ENCODE measurements around the gene VPS26B.
"Not testable (repeated sequence)": the region's sequence is repeated elsewhere in the genome, so short reads cannot be mapped to it uniquely, and the experiment has no call there.

Gene VPS26B

DNA sequence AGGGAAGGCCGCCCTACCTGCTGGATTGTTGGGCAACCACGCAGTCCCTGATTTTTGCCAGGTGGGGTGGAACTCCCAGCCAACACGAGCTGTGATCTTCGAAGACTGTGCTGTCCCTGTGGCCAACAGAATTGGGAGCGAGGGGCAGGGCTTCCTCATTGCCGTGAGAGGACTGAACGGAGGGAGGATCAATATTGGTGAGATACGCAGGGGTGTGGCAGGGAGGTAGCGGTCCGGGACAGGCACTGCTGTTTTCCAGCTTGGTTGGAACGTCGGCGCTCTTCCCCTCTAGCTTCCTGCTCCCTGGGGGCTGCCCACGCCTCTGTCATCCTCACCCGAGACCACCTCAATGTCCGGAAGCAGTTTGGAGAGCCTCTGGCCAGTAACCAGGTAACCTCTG is 36.5 kb downstream of the VPS26B start:
- no peak for DNase-seq

DNA sequence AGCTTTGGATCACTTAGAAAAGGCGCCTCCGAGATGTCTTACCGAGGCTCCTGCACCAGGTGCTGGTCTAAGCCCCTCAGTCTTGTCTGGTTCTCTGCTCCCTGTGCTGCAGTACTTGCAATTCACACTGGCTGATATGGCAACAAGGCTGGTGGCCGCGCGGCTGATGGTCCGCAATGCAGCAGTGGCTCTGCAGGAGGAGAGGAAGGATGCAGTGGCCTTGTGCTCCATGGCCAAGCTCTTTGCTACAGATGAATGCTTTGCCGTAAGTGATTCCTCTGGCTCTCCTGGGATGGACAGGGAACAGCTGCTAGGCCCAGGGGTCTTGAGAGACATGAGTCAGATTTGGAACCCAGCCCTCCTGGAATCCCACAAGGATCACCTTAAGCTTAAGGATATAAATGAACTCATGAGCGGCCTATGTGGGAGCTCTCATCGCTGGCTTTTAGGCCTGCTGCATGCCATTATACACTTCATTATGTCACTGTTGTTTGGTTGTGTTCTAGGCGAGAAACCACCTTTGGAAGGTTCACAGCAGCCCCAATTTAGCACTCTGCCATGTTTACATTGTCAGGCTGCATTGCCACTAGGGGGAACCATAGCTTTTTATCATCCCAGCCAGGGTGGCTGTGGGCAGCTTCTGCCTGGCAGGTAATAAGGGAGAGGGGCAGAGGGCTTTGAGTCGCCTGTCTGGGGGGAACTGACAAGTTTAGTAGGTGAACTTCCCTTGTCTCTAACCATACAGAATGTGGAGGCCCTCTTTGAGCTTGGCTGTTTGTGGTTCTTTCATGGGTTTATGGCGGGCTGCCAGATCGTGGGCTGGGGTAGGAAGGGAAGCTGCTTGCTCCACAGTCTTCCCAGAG is 37.4 kb downstream of the VPS26B start:
- DNase-seq: peak; percentile 70

DNA sequence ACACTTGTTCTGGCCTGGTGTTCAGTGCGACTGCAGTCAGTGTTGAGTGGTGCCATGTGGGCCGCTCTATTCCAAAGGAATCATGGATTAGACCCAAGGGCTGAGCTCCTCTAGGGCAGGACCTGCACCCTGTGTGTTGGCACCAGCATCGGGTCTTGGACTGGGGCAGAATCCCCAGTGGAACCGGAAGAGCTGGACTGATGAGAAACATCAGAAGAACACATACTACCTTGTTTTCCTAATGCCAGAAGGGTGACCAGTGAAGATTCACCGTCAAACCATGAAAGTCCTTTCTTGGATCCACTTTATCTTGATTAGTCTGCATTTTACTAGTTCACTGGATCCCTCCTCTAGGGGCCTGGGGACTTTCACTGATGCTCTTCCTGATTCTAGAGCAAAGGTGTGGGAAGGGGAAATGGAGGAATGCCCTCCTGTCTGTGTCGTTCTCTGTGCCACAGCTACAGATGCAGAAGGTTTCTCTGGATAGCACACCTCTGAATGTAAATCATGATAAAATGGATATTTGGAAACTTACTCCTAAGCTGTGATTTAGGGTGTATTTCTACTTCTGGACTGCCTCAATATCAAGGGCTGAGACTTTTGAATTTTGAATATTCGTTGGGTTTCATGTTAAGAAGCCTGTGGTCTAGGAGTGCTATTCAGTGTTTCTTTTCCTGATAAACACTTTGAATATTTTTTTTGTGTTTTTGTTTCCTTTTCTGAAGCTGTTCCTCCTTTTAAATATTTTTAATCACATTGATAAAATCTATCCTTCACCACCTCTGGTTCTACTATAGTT is 40.7 kb downstream of the VPS26B start:
- DNase-seq: no peak

DNA sequence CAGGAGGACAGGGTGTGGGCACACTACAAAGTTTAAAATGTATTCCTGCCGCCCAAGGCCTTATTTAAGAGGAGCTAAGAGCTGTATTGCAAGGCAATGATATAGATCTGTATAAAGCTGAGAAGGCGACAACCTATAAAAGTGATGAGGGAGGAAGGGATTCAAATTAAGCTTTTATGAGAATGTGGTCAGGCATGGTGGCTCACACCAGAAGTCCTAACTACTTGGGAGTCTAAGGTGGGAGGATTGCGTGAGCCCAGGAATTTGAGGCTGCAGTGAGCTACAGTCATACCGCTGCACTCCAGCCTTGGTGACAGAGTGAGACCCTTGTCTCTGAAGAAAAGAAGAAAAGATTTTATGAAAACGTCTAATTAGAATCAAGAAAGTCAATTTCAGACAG is 42.0 kb downstream of the VPS26B start:
- no peak for DNase-seq

DNA sequence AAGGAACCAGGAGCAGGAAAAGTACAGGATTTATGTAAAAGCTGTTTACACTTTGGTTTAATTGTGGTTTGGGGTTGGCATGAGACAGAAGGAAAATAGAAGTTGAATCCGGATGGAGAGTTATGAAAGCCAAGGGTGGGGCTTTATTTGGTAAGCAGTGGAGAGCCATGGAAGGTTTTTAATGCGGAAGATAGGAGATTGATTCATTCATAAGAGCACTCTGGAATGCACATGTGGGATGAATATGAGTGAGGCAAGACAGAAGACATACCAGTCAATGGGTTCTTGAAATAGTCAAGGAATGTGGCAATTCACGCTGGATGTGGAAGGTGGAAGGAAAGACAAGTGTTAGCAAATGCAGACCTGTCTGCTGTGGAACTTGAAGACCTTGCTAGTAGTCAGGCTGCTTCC is 42.4 kb downstream of the VPS26B start:
- no peak for DNase-seq

DNA sequence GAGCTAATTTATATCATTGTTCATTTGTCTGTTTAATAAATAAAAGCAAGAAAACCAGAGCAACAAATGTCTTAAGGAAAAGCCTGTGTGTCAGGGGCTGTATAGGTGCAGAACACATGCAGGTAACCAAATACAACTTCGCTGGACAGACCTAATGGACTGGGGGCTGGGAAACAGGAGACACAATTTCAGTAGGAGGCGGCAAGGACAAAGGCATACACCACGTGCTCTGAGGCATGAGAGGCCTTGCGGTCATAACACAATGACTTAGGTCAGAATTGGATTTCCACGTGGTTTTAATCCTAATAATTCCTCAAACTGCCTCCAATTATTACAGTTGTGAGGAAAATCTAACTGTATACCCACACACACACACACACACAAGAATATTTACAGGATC is 43.0 kb downstream of the VPS26B start:
- no peak for DNase-seq

DNA sequence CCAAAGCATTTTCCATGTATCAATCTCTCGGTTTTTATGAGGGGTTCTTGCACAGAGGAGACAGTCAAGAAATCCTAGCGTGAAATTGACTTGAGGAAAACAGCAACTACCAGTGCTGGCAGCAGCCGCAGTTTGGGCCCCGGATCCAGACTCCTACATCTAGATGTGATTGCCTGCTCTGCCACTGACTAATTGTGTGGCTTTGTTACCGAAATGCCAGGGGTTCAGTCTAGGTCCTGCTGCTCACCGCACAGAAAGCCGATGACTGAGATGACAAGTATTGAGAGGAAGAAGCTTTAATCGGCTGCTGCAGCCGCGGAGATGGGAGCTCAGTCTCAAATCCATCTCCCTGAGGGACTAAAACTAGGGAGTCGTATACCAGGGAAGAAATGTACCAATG is 43.5 kb downstream of the VPS26B start:
- DNase-seq: no peak

DNA sequence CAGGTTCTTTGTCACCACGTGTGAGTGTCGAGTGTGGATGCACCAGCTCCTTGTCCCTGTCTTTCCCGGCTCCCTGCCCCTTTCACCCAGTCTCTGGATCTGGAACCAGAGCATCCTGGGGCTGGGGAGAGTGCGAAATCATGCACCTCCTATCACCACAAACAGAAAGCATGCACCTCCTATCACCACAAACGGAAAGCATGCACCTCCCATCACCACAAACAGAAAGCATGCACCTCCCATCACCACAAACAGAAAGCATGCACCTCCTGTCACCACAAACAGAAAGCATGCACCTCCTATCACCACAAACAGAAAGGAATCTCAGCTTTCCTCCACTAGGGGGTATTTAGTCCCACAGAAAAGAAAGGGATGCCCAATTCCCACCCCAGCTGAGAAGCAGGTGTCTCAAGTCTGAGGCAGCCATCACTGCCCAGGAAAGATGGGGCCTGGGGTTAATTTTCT is 45.8 kb downstream of the VPS26B start:
- peak; percentile 45 for DNase-seq

DNA sequence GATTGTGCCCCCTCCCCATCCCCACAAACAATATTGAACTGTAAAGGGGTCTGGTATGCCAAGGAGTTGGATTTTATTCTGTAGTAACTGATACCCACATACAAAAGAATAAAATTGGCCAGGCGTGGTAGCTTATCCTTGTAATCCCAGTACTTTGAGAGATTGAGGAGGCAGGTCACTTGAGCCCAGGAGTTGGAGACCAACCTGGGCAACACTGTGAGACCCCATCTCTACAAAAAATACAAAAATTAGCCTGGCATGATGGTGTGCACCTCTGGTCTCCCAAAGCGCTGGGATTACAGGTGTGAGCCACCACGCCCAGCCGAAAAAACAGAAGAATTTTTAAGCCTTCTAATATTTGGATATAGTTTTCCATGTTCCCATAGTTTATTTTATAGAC is 47.5 kb downstream of the VPS26B start:
- DNase-seq: no peak

DNA sequence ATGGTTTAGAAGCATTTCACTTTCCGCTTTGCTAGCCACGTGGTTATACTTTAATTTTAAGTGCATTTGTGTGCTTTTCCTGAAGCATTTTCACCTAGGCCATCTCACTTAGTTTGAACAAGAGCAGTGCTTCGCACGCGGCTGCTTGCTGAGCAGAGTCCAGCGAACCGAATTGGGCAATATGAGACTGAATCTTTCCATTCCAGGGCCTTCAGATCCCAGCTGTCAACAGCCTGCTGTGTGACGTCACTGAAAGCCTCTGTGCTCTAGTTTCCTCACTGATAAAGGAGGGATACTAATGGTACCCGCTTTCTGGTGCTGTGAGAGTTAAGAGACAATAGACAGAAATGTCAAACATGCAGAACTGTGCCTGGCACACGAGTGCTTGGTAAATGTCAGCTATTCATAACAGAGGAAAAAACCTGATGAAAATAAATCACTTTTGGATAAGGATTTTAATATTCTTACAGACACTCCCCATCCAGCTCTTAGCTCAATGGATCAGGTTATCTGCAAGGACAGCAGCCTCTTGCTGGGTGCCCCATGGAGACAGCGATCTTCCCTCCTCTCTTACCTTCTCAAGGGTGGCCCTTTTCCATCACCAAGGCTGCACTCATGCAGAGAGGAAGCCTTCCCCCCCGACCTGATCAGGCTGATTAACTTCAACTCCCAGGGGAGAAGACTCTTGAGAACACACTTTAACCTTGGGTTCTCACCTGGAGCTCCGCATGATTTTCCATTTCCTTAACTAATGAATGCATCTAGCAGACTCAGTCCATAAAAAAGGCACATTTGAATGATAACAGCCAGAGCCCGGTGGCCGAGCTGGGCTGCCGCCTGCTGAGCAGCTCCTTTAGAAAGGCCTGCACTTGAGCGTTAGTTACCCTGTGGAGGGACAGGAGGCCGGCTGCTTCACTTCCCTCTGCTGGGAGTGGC is 48.2 kb downstream of the VPS26B start:
- peak; percentile 40 for DNase-seq

DNA sequence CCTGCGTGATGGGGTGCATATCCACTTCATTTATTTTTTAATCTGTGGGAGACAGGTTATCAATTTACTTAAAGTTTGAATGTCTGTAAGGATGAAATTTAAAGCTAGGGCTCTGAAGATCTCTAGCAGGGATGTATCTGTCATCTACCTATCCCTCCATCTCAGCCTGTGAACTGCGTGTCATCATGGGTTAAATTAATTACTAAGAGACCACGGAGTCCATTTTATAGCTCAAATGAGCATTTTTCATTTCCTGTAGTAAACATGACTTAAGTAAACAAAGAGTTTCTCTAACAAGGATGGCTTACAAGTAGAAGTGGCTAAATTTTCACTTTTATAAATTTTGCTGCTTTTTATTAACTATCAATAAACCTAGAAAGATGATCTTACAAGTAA is 48.8 kb downstream of the VPS26B start:
- DNase-seq: no peak

DNA sequence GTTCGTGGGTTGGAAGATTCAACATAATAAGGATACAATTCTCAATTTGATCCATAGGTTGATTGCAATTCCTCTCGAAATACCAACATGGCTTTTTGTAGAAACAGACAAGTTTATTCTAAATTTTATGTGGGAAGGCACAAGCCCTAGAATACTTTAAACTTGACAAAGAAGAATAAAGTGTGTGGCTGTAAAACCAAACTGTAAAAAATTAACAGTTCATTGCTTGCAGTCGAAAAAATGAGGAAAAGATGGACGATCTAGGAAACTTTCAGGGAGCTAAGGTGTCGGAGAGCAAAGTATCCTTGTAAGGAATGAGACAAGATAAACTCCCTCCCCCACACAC is 50.7 kb downstream of the VPS26B start:
- no peak for DNase-seq

DNA sequence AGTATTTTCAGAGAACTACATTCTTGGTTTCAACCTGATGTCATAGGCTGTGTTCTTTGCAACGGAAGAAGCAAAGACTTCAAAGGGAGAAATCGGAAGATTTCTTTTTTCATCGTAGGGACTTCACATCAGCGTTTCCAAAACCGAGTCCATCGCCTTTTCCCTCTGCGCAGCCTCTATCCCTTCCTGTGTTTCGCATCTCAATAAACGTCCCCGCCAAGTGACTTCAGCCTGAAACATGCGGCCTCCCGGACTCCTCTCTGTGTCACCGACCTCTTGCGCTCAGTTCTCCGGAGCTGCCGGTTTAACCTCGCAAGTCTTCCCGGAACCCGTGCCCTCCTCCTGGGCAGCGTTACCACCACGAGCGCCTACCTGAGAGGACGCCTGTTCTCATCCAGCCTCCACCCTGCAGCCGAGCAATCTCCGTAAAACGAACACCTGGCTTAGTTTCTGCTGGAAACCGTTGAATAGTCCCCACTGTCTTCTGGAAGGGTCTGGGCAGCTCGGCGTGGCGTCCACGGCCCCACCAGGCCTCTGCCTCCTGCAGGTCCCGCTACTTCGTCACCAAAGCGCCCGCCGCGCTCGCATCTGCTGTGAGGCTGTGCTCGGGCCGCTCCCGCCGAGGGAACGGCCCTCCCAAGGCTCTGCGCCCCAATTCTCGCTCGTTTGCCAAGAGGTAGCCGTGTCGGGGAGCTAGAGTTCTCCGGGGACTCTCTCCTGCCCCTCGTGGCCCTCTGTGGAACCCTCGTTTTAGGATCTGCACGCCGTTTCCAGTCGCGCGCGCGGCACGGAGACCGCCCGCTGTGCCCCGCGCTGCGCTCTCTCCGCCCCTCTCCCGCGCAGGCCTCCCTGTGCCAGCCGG is 51.3 kb downstream of the VPS26B start, which contains the start of gene GLB1L3:
Gene GLB1L3, plus strand, starts transcription at position 846 of the 862 bp plus-strand sequence. CDS start 362 bp downstream, outside the sequence.
- peak; percentile 77 for DNase-seq

DNA sequence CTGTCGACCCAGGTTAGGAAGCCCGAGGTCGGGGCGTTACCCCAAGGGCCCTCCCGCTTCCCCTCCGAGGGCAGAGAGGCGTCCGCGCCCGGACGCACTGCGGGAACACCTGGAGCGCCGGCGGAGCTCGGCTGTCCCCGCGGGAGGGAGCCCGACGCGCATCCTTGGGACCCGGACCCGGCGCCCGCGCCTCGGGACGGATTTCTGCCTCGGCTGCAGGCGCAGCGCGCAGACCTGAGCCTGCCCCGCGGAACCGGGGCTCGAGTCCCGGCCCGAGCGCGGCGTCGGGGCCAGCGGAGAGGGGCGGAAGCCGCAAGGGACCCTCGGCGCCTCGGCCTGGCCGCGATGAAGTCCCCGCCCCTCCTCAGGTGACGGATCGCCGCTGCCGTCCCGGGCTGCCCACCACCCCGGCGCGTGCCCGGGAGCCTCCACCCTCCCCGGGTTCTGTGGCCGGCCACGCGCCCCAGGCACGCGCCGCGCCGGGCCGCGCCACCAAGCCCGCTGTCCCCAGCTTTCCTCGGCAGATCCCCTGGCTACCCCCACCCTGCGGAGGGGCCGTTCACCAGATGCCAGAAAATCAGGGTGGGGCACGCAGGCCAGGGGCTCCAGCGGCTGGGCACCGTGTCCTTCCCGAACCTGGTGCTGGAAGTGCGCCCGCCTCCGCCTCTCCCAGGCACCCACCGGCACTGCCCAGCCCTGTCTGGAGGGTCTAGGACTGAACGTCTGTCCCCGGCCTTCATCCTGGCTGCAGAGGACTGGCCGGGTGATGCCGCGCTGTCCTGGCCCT is 52.1 kb downstream of the VPS26B start:
- peak; percentile 77 for DNase-seq

DNA sequence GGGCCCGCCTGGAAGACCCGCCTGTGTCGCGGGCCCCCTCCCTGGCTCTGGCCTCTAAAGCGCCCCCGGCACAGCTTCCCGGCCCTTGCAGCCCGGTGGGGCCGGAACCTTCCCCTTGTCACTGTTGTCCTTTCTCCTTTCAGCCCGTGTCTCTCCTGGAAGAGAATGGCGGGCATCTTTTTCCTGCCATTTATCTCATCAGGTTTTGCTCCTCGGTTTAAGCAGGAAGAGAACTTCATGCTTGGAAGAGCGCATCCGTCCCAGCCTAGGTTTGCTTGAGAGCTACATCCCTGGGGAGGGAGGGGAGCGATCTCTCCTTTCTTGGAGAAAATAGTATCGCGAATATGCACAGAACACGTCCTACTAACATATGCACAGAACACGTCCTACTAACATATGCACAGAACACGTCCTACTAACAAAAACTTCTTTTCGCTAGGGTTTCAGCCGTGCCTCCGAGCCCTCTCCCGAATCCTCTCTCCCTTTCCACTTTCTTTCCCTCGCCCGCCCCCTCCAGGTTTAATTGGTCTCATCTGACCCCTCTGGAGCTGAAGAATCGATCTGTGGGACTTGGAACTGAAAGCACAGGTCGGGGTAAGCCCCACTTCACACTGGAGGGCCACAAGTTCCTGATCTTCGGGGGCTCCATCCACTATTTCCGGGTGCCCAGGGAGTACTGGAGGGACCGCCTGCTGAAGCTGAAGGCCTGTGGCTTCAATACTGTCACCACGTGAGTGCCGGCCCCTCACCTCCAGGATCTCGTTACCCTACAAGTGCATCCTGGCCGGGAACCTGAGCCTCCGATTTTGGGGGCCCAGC is 52.9 kb downstream of the VPS26B start:
- DNase-seq: peak; percentile 34

DNA sequence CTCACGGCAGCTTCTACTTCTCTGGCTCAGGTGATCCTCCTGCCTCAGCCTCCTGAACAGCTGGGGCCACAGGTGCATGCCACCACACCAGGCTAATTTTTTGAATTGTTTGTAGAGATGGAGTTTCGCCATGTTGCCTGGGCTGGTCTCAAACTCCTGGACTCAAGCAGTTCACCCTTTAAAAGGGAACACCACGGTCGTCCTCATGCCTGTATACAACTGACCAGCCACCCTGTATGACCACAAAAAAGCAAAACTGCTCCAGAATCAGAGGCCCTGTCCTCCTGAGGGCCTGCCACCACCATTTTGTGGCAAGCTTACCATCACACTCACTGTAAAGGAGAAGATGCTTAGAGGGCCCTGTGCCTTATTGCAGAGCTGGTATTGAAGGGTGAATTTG is 53.9 kb downstream of the VPS26B start:
- no peak for DNase-seq

DNA sequence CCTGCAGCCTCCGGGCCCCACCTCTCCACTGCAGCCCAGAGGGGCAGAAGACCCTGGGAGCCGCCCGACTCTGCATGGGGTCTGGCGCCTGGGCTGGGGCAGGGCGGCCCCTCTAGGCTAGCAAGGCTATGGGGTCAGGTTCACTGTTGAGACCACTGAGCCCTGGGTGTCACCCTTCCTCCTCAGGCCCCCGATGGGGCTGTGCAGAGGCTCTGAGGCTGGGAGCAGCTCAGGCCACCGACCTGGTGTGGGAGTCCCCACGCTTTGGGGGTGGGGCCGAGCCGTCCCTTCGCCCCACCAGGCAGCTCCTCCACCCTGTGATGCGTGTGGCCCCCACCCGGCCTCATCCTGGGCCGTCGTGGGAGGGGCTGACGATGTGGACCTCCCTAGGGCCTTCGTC is 57.2 kb downstream of the VPS26B start:
- not testable (repeated sequence) for DNase-seq

DNA sequence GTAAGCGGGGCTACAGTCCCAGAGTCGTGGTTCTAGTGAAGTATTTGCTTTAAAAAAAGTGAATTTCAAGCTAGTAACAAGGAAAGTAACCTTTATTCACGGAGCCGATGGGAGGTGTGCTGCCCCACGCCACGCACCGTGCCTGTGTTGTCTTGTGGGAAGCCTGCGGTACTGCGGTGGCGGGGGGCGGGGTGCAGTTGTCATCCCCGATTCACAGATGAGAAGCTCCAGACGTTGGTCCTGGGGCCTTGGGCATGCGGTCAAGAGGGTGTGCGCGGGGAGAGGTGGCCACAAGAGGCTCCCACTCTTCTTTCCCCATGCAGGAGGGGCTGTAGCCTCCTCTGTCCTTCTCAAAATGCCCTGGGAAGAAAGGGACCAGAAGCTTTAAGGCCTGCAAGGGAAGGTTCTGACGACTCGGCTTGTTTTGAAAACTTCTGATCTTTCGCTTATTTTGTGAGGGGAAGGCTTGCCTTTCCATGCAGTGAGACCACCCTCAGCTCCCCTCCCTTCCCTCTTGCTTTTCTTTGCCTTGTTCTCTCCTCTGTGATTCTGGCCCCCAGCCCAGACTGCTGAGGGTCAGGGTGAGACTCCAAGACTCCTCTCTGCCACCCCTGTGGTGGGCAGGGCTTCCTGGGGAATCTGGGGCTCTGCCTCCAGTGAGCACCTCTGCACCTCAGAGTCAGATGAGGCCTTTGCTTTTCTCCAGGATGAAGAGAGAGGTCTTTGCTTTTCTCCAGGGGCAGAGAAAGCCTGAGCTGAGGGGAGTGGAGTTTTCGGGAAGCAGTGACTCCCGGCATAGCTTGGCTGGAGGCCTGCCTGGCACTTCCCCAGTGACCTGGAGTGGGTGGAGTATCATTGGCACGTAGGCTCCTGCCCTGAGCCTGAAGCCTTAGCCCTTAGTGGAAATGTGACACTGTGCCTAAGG is 57.9 kb downstream of the VPS26B start:
- DNase-seq: no peak
